Measurements from ENCODE around the gene TBCK. TPM values are rescaled to one million over a fixed set of nuclear protein-coding genes. Genes with fewer than 3 reads are reported as not detected.

Gene TBCK
- polyA plus RNA-seq, 1 of the 3 experiments (the other 2 are of a cell fraction) = 14.6 TPM

DNA sequence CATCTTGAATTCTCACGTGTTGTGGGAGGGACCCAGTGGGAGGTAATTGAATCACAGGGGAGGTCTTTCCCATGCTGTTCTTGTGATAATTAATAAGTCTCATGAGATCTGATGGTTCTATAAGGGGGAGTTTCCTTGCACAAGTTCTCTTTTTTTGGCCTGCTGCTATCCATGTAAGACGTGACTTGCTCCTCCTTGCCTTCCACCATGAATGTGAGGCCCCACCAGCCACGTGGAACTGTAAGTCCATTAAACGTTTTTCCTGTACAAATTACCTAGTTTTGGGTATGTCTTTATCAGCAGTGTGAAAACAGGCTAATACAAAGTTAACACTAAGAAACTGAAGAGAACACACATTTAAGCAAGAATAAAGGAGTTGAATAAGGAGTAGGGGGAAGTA is 16.0 kb downstream of the TBCK start (continued):
- TF ChIP-seq NFIC (IDR thresholded peaks at IDR 0.05; ENCODE audit: borderline replicate concordance) (no peak), ELF1 (IDR thresholded peaks at IDR 0.05) (no peak), PBX3 (IDR thresholded peaks at IDR 0.05) (no peak), MXI1 (IDR thresholded peaks at IDR 0.05; ENCODE audit: low read depth, low read length) (no peak)

DNA sequence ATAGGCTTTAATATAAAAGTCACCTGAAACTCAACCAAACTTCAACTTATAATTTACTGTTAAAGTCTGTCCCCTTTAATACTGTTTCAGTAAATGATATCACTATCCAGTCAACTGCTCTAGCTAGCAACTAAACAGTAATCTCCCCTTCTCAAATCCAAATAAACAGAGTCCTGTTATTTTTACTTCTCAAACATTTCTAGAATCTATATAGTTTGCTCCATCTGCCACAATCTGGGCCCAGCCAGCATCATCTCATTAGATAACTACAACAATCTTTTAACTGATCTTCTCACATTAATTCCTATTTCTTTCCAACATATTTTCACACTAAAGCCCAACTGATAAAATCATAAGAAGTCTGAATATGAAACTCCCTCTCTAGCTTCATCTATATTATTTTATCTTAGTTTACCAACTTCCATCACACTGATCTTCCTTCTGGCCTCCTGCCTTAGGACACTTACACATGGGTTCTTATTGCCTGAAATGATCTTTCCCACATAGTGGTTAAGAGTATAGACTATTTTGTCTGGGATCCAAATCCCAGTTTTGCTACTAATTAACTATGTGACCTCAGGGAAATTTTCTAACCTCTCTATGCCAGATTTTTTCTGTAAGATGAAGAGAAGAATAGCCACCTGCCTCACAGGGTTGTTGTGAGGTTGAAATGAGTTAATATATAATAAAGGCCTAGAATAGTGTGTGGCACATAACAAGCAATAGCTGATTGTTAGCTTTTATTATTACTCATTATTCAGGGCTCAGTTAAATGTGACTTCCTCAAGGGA is 18.6 kb downstream of the TBCK start:
- no peak for DNase-seq
- H3K9ac ChIP-seq = no peak overlapping the region
- ChIA-PET CTCF (no interaction called here), POLR2A (no interaction called here)
- TF ChIP-seq, protein P1, sequence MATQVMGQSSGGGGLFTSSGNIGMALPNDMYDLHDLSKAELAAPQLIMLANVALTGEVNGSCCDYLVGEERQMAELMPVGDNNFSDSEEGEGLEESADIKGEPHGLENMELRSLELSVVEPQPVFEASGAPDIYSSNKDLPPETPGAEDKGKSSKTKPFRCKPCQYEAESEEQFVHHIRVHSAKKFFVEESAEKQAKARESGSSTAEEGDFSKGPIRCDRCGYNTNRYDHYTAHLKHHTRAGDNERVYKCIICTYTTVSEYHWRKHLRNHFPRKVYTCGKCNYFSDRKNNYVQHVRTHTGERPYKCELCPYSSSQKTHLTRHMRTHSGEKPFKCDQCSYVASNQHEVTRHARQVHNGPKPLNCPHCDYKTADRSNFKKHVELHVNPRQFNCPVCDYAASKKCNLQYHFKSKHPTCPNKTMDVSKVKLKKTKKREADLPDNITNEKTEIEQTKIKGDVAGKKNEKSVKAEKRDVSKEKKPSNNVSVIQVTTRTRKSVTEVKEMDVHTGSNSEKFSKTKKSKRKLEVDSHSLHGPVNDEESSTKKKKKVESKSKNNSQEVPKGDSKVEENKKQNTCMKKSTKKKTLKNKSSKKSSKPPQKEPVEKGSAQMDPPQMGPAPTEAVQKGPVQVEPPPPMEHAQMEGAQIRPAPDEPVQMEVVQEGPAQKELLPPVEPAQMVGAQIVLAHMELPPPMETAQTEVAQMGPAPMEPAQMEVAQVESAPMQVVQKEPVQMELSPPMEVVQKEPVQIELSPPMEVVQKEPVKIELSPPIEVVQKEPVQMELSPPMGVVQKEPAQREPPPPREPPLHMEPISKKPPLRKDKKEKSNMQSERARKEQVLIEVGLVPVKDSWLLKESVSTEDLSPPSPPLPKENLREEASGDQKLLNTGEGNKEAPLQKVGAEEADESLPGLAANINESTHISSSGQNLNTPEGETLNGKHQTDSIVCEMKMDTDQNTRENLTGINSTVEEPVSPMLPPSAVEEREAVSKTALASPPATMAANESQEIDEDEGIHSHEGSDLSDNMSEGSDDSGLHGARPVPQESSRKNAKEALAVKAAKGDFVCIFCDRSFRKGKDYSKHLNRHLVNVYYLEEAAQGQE (IDR thresholded peaks at IDR 0.05; ENCODE audit: low read depth, low read length) = no peak
- no peak for TF ChIP-seq ZBTB33 (IDR thresholded peaks at IDR 0.05; ENCODE audit: borderline replicate concordance, low read depth)
- TF ChIP-seq GABPA (IDR thresholded peaks at IDR 0.05; ENCODE audit: low read depth) = no peak
- TF ChIP-seq GATA2 (CRISPR knock-in tag; IDR thresholded peaks at IDR 0.05) = no peak
- no peak for TF ChIP-seq YY1 (IDR thresholded peaks at IDR 0.05; ENCODE audit: low read depth)
- TF ChIP-seq RFX5 (IDR thresholded peaks at IDR 0.05; ENCODE audit: low read length) = no peak
- no peak for TF ChIP-seq SIN3A (IDR thresholded peaks at IDR 0.05; ENCODE audit: borderline replicate concordance, low read depth, low read length)
- no peak for TF ChIP-seq SMC3 (IDR thresholded peaks at IDR 0.05; ENCODE audit: low read depth, low read length)
- no peak overlapping the region for H3K4me3 ChIP-seq (ENCODE audit: low read depth in 2 of 2, low read length in 1 of 2)
- H3K4me2 ChIP-seq = no peak overlapping the region
- H4K20me1 ChIP-seq (ENCODE audit: insufficient read depth) = no peaks in the 10 kb centered on the region
- no peak overlapping the region for H2AFZ ChIP-seq (ENCODE audit: low read depth)
- H3K27ac ChIP-seq (ENCODE audit: low read depth in 2 of 2, low read length in 1 of 2) = no peak overlapping the region
- H3K9me3 ChIP-seq = no peaks in the 10 kb centered on the region
- H3K9me2 ChIP-seq = no peaks in the 10 kb centered on the region
- peaks cover 42 to 49% of the 10 kb centered on the region in 2 experiments for H3K36me3 ChIP-seq (replicated peaks in 1 of 2; ENCODE audit: control insufficient read depth in 1 of 2, insufficient read depth in 2 of 2, low read length in 1 of 2)
- H3F3A ChIP-seq (replicated peaks; ENCODE audit: insufficient read depth) = no peaks in the 10 kb centered on the region
- no peaks in the 10 kb centered on the region for H3K27me3 ChIP-seq (ENCODE audit: insufficient read depth)
- H3K79me2 ChIP-seq (ENCODE audit: insufficient read depth) = 0 out of 2 replicates have a peak, but pooled peaks cover 2% of the 10 kb centered on the region
- H3K4me1 ChIP-seq (ENCODE audit: control insufficient read depth in 1 of 2, insufficient read depth in 2 of 2, low read depth in 1 of 2, low read length in 1 of 2) = no peaks in the 10 kb centered on the region; a peak in 1 of 4 replicates

Data from SK-N-SH (cell line).